GM21447 (cell line): ENCODE data around the gene TAP2.
"Not testable (repeated sequence)": the region's sequence is repeated elsewhere in the genome, so short reads cannot be mapped to it uniquely, and the experiment has no call there.

ENCODE experiments used
- ATAC-seq: cut with Tn5 transposase; IDR thresholded peaks from one replicate; pipeline ENCODE4 v1.9.1; 2021; ENCODE audit not compliant: unreplicated experiment

TAP2 gene

GRCh38 chr6:32836873-32837272 is 1.7 kb downstream of the TAP2 start:
- no peak for ATAC-seq

- ATAC-seq: no peak
These were observed 3.2 kb downstream of the TAP2 start for GRCh38 chr6:32835167-32835893.

- no peak for ATAC-seq
These were observed 4.9 kb downstream of the TAP2 start for GRCh38 chr6:32833664-32834063.

- no peak for ATAC-seq
These were observed 6.0 kb downstream of the TAP2 start for GRCh38 chr6:32832535-32832934.

- no peak for ATAC-seq
These were observed 7.6 kb downstream of the TAP2 start for GRCh38 chr6:32830936-32831335.

GRCh38 chr6:32830017-32830416 is 8.5 kb downstream of the TAP2 start:
- ATAC-seq: no peak

GRCh38 chr6:32829495-32829894 is 9.0 kb downstream of the TAP2 start:
- no peak for ATAC-seq

- no peak for ATAC-seq
These were observed 11.5 kb downstream of the TAP2 start for GRCh38 chr6:32827025-32827424.

GRCh38 chr6:32825966-32826365 is 12.6 kb downstream of the TAP2 start:
- ATAC-seq: no peak

GRCh38 chr6:32819729-32820128 is 18.8 kb downstream of the TAP2 start:
- ATAC-seq: no peak

GRCh38 chr6:32818867-32819266 is 19.7 kb downstream of the TAP2 start:
- no peak for ATAC-seq

- no peak for ATAC-seq
These were observed 21.8 kb downstream of the TAP2 start, which contains the start of gene HLA-DOB for GRCh38 chr6:32816746-32817204. TSS of gene HLA-DOB (minus strand) at chr6:32817002. CDS start at chr6:32816951, 51 bp downstream.

GRCh38 chr6:32815996-32816395 is 22.5 kb downstream of the TAP2 start:
- ATAC-seq: peak; percentile 68

- no peak for ATAC-seq
These were observed 23.4 kb downstream of the TAP2 start for GRCh38 chr6:32815115-32815514.

GRCh38 chr6:32814145-32814544 is 24.4 kb downstream of the TAP2 start:
- no peak for ATAC-seq

GRCh38 chr6:32809171-32809570 is 29.4 kb downstream of the TAP2 start:
- no peak for ATAC-seq

- ATAC-seq: no peak
These were observed 31.4 kb downstream of the TAP2 start for GRCh38 chr6:32807020-32807580.

GRCh38 chr6:32805404-32805803 is 33.1 kb downstream of the TAP2 start:
- ATAC-seq: not testable (repeated sequence)

- ATAC-seq: no peak
These were observed 35.1 kb downstream of the TAP2 start for GRCh38 chr6:32803416-32803815.

- ATAC-seq: no peak
These were observed 38.8 kb downstream of the TAP2 start for GRCh38 chr6:32799740-32800139.

GRCh38 chr6:32799168-32799567 is 39.4 kb downstream of the TAP2 start:
- ATAC-seq: no peak
